Epithelial cell of proximal tubule (primary cell): ENCODE measurements around the gene MAD1L1. TPM values are rescaled to one million over a fixed set of nuclear protein-coding genes. Genes with fewer than 3 reads are reported as not detected.

Experiments used
- DNase-seq: peaks from one replicate; pipeline ENCODE4 v3.0.0-alpha.2; 2011; ENCODE audit warnings: low read depth
- H3K4me3 ChIP-seq: 2 replicates; pipeline ENCODE4 v1.5.1; 2011; ENCODE audit warnings: low read depth, mild to moderate bottlenecking, low read length
- CTCF ChIP-seq: conservative IDR thresholded peaks from 2 replicates; pipeline ENCODE4 v1.5.1; 2012; ENCODE audit warnings: low read depth, mild to moderate bottlenecking, low read length
- total RNA-seq: library from RNA; depleted of rRNA; stranded (reverse); fragments of >200 nt; gene quantifications from 2 replicates; pipeline ENCODE4 v1.2.3, GENCODE V29; 2015

MAD1L1 gene
- total RNA-seq, 1 donor from 2014 or later = 83.4 TPM

- no peak for TF ChIP-seq CTCF
Observed at GRCh38 chr7:2117646-2118045, 115.1 kb downstream of the MAD1L1 start.

GRCh38 chr7:2116989-2117591, 115.7 kb downstream of the MAD1L1 start:
- DNase-seq = no peak
- H3K4me3 ChIP-seq = no peak overlapping the region
- TF ChIP-seq CTCF = no peak

More at GRCh38 chr7:2117646-2118045, 115.1 kb downstream of the MAD1L1 start:
- no peak for DNase-seq
- H3K4me3 ChIP-seq = no peak overlapping the region

GRCh38 chr7:2116448-2116810, 116.3 kb downstream of the MAD1L1 start:
- DNase-seq = no peak
- H3K4me3 ChIP-seq = no peak overlapping the region
- no peak for TF ChIP-seq CTCF

- DNase-seq = no peak
- no peak for TF ChIP-seq CTCF
- no peak overlapping the region for H3K4me3 ChIP-seq
Observed at GRCh38 chr7:2115760-2116447, 116.8 kb downstream of the MAD1L1 start.

- H3K4me3 ChIP-seq = no peak overlapping the region
- no peak for TF ChIP-seq CTCF
- no peak for DNase-seq
Observed at GRCh38 chr7:2114926-2115759, 117.6 kb downstream of the MAD1L1 start.

GRCh38 chr7:2114052-2114451, 118.7 kb downstream of the MAD1L1 start:
- no peak for DNase-seq
- TF ChIP-seq CTCF = no peak
- H3K4me3 ChIP-seq = no peak overlapping the region
